ENCODE results near the gene TRAP1.

GRCh38 chr16:3760518-3760917 is 43.2 kb upstream of the TRAP1 start:
- TF ChIP-seq CTCF (conservative IDR thresholded peaks at IDR 0.05; ENCODE audit: low read depth, low read length) (no peak), EZH2 (IDR thresholded peaks at IDR 0.05; ENCODE audit: low read length, unreplicated experiment) (no peak), EZH2phosphoT487 (IDR thresholded peaks at IDR 0.05; ENCODE audit: borderline replicate concordance, low read length) (no peak)

Data from PC-3 (cell line).